ENCODE results near the gene APPBP2.
"Not testable (repeated sequence)": the region's sequence is repeated elsewhere in the genome, so short reads cannot be mapped to it uniquely, and the experiment has no call there.

The APPBP2 gene

DNA sequence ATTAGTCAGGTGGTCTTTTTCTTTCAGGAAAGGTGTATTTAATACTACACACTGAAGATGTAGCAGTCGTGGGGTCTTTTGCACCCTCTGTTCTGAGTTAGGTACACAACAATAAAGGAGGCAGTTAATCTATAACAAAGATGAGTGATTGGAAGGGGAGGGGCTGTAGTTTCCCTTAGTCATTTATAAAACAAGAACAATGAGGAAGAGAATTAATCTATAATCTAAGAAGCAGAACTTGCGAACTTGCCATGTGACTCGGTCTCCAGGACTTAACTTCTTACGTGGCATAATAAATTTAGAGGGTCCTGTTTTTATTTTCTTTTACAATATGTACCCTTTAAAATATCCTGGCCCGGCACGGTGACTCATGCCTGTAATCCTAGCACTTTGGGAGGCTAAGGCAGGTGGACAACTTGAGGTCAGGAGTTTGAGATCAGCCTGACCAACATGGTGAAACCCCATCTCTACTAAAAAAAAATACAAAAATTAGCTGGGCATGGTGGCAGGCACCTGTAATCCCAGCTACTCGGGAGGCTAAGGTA lies 8.6 kb upstream of the APPBP2 start:
- DNase-seq (ENCODE audit: low read depth): no peak

DNA sequence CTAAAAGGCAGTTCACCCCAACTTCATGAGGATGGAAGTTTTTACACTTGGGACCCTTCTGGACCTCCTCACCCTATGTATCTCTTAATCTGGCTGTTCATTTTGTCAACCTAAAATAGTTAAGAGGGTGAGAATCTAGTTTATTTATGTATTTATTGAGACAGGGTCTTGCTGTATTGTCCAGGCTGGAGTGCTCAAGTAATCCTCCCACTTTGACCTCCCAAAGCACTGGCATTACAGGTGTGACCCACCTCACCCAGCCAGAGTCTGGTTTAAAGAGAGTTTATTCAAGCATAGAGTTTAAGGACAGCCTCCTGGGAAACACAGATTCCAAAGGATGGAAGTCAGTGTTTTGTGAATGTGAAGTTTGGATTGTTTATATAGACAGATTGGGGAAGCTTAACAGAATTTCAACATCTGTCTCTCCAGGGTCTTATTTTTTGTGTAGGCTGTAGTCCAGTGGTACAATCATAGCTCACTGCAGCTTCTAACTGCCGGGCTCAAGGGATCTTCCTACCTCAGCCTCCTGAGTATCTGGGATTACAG lies 8.0 kb upstream of the APPBP2 start:
- DNase-seq (ENCODE audit: low read depth): no peak

DNA sequence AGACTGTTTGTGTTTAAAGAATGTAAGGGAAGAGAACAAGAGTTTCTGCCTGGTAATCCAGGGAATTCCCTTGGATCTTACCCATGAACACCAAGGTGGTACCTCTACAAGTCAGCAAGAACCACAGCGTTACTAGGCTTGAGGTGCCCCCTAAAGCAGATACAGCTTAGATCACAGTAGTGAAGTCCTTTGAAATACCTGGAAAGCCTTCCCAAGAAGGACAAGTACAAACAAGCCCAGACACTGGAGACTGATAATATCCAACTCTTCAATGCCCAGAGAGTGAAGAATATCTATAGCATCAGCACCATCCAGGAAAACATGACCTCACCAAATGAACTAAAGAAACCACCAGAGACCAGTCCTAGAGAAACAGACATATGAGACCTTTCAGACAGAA lies 3.8 kb upstream of the APPBP2 start:
- no peak for DNase-seq (ENCODE audit: low read depth)

DNA sequence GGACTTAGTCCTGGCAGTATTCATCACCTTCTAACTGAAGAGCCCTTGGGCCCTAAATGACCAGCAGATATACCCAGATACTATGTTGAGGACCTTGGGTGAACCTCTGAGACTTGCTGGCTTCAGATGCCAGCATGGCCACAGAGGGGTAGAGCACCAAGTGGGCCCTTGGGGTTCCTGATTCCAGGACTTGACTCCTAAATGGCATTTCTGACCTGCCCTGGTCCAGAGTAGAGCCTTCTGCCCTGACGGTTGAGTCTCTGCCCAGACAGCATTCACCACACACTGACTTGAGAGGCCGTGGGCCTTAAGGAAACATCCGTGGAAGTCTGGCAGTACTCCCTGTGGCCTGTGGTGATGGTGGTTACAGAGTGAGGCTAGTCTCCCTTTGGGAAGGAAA lies 2.8 kb upstream of the APPBP2 start:
- no peak for DNase-seq (ENCODE audit: low read depth)

DNA sequence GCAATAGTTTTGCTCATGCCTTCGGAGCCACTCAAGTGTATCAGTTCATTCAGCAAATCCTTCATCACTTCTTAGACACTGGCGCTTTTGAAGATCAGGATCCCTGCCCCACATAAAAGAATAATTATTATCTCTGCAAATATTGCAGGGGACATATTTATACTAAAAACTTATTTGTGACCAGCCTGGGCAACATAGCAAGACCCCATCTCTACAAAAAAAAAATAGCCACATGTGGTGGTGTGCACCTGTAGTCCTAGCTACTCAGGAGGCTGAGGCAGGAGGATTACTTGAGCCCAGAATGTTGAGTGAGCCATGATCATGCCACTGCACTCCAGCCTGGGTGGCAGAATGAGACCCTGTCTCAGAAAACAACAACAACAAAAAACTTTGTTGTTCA lies 1.7 kb upstream of the APPBP2 start:
- no peak for DNase-seq (ENCODE audit: low read depth)

DNA sequence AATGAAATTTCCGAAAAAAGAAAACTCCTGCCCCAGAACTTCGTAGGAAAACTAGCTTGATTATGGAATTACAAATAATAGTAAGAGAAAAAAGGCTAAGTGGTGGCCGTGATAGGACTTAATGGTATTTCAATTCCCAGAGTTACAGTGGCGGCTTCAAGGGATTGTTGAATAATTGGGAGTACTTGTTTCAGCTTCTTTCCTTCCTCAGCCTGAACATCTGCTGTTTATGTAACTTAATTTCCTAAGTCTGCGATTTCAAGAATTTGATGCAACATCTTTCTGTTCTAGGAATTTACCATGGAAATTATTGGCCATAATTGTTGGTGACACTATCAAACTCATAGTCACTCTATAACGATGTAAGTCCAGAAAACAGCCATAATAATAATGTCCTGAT lies 684 bp upstream of the APPBP2 start:
- DNase-seq (ENCODE audit: low read depth): no peak

DNA sequence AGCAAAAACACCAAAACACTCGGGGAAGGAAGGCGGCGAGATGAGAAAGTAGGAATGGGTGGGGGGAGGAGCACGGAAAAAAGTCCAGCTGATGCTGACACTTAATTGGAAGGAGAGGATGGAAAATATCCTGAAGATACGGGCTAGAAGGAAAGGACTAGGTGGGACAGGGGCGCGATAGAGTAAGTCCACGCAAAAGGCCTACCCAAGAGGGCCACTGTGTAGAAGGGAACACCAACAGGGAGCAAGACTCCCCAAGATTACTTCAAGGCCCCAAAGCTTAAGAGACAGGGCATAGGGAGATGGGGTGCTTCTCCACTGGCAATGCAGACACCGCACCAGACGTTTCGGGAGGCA lies 736 bp downstream of the APPBP2 start:
- no peak for DNase-seq (ENCODE audit: low read depth)

DNA sequence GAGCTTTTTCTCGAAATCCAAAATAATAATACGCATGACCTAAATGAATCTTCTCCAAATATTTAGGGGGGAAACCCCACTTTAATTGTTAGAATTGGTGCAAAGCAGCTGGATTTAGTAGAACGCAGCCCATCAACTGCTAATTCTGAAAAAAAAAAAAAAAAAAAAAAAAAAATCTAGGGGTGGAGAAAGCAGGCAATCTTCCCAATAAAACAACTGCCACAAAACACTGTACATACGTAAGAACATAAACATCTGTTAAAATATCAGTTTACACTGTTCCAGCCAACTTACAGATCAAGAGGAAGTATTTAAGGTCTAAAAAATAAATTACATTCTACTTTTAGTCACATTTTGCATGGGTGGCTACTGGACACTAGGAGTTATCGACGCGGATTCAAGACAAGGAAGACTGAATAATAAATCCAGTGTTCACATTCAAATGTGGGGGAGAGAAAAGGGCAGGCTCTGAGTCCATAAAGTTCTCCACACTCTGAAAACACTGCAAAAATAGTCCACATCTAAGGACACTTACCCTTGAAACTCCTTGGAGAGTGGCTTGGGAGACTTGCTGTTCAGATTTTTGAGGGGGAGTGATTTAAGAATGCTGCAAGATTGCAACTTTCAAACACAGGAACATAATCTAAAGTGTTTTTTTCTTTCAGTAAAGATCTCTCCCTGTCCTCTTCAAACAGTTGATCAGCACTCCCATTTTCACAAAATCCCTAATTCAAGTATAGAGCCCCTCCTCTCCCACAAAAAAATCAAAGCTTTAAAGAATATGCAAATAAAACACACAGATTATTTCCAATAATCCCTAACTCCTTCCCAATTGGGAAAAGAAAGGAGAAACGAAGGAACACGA lies 1.3 kb downstream of the APPBP2 start:
- DNase-seq (ENCODE audit: low read depth): no peak

DNA sequence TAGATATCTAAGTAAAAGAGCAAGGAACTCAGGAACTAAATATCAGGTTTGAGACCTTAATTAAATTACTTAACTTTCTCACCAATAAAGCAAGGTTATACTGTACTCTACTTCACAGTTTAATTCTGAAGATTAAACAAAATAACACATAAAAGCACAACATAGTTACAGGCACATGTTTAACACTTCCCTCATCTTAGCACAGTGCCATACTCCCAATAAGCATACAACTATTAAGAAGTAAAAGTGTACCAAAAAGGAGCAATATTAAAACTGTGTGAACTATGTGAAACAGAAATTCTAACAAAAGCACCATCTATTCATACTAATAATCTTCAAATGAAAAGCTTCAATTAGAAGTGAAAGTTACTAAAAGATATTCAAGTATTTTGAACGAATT lies 2.2 kb downstream of the APPBP2 start:
- DNase-seq (ENCODE audit: low read depth): no peak

DNA sequence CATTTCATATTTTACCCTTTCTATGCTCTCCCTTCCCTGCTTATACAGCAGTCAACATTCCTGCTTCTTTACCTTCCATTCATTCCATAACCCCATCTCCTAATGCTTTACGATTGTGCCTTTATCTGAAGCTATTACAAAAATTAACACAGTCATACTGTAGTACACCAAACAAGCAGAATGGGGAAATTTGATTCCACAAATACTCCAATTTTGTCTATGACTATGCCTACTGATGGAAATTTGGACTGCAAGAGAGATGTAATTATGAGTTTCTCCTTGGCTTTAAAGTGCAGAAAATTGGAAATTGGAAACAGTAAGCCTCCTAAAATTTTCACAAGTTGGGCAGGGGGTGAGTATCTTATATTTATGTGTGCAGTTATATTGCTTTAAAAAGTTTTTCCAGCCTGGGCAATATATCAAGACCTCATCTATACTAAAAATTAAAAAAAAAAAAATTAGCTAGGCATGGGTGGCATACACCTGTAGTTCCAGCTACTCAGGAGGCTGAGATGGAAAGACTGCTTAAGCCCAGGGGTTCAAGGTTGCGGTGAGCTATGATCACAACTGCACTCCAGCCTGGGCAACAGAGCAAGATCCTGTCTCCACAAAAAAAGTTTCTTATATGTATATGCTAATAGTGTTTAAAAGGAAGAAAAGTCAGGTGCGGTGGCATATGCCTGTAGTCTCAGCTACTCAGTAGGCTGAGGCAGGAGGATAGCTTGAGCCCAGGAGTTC lies 3.0 kb downstream of the APPBP2 start:
- DNase-seq (ENCODE audit: low read depth): no peak

DNA sequence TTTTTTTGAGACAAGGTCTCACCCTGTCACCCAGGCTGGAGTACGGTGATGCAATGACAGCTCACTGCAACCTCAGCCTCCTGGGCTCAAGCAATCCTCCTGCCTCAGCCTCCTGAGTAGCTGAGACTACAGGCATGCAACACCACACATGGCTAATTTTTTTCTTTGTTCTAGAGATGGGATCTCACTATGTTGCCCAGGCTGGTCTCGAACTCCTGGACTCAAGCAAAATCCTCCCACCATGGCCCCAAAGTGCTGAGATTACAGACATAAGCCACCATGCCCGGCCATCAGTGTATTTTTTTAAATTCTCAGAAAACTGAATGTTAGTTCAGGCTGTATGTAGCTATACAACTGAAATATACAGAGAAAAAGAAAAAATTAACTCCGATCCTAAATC lies 6.2 kb downstream of the APPBP2 start:
- no peak for DNase-seq (ENCODE audit: low read depth)

DNA sequence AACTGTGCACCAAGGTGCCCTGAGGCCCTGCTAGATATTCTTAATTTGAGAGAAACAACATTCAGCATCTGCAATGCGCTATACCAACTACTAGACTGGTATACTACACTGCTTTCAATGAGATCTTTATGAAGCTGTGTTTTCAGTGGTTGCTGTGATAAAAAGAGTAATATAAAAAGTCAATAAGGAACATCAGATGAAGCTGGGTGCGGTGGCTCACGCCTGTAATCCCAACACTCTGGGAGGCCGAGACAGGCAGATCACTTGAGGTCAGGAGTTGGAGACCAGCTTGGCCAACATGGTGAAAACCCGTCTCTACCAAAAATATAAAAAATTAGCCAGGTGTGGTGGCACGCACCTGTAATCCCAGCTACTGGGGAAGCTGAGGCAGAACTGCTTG lies 10.4 kb downstream of the APPBP2 start:
- not testable (repeated sequence) for DNase-seq (ENCODE audit: low read depth)

DNA sequence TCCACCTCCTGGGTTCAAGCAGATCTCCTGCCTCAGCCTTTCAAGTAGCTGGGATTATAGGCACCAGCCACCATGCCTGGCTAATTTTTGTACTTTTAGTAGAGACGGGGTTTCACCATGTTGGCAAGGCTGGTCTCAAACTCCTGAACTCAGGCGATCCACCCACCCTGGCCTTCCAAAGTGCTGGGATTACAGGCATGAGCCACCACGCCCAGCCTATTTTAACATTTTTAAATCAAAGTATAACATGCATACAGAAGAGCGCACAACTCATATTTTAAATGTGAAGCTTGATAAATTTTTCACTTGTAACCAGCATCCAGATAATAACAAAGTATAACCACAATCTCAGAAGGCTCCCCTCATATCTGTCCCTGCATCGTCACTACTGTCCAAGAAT lies 10.8 kb downstream of the APPBP2 start:
- not testable (repeated sequence) for DNase-seq (ENCODE audit: low read depth)

DNA sequence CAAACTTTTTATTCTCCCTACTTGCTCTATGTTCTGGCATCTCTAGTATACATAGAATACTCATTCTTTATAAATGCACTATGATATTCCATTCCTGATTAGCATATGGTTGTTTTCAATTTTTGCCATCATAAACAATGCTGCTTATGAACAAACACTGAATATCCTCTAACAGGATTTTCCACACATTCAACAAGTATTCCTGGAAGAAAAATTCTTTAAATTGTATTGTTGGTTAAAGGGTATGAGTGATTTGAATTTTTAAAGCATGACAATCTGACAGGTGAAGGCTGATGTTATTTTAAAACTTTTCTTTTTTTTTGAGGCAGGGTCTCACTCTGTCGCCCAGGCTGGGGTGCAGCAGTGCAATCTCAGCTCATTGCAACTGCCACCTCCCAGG lies 11.5 kb downstream of the APPBP2 start:
- no peak for DNase-seq (ENCODE audit: low read depth)

DNA sequence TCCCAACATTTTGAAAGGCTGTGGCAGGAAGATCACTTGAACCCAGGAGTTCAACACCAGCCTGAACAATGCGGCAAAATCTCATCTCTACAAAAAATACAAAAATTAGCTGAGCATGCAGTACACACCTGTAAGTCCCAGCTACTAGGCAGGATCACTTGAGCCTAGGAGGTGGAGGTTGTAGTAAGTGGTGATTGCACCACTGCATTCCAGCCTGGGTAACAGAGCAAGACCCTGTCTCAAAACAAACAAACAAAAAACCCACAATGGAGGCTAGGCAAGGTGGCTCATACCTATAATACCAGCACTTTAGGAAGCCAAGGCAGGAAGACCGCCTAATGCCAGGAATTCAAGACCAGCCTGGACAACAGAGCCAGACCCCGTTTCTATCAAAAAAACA lies 12.0 kb downstream of the APPBP2 start:
- DNase-seq (ENCODE audit: low read depth): no peak

DNA sequence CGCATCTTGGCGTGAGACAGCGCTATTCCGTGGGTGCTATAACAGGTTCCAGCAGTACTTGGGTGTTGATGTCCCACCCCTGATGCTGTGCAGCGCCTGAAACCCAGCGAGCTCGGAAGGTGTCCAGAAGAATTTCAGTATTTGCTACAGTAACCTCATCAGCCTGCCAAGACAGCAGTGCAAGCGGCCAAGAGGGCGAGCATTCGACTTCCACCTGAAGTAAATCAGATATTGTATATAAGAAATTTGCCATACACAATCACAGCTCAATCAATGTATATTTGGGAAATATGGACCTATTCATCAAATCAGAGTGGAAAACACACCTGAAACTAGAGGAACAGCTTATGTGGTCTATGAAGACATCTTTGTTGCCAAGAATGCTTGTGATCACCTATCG lies 13.0 kb downstream of the APPBP2 start:
- DNase-seq (ENCODE audit: low read depth): no peak

DNA sequence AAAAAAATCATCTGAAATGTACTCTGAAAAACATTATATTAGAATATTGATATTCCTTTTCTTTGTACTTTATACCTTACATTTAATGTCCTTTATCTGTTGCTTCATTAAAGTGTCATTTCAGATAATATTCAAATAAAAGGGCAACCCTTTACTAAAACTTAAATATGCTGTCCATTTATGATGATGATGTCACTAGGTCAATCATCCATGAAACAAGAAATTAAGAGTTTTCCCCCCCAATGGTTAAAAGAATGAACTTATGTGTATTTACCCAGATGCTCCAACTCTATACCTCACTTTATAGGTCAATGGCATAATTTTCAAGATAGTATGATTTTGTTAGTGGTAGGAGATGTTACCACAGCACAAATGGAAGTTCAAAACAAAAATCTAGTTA lies 15.3 kb downstream of the APPBP2 start:
- no peak for DNase-seq (ENCODE audit: low read depth)

DNA sequence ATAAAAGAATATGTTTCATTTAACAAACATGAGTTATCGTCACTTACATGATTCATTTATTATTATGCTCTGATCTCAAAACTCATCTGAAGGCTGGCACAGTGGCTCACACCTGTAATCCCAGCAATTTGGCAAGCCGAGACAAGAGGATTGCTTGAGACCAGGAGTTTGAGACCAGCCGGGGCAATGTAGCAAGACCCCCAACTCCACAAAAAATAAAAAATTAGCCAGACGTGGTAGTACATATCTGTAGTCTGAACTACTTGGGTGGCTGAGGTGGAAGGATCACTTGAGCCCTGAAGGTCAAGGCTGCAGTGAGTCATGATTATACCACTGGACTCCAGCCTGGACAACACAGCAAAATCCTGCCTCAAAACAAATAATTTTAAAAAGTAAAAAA lies 16.0 kb downstream of the APPBP2 start:
- DNase-seq (ENCODE audit: low read depth): no peak

DNA sequence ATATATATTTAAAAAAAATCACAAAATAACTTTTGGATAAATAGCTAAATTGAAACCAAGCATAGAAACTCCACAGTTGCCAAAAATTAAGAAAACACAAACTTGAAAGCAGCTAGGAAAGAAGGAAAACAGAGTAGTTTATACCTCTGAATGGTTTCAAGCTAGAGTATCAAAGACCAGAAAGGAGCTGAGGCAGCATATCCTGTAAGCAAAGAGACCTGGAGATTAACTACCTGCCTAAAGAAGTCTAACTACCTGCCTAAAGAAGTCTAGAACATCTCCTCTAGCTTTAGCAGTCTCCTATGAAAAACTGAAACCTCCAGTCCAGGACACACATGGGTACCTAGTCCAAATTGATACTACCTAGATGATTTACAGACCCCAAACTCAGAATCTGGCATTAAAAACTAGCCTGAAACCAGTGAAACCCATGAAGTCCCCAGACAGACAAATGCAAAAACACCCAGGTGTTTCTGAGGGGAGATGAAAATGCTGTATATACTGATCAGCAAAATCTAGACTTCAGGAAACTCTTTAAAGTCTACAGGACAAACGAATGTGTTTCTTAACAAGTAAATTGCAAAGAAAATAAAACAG lies 17.6 kb downstream of the APPBP2 start:
- DNase-seq (ENCODE audit: low read depth): no peak

DNA sequence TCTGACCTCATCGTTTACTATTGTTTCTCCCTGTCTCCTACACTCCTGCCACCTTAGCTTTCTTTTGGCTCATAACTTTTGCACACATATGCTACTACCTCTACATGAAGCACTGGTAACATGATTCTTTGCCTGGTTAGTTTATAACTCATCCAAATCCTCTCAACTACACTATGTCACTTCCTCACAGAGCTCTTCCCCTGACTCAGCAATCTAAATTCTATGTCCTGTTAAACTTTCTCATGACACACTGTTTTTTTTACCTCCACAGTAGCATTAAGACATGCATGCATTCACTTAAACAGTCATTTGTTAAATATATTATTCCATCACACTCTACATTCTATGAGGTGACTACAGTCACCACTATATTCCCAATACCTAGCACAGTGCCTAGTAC lies 19.7 kb downstream of the APPBP2 start:
- no peak for DNase-seq (ENCODE audit: low read depth)

DNA sequence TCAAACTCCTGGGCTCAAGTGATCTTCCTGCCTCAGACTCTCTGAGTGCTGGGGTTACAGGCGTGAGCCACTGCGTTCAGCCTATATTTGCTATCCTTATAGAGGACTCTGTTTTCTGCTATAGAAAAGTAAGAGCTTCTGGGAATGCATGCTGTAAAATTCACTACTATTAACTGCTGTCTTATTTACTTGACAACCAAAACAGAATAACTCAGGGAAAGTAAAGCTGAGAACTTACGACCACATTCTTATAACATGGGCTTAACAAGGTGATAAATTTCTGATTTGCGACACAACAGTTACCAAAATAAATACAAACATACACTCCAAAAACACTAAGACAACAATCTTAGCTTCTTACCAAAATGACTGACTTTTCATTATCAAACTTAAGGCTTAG lies 23.9 kb downstream of the APPBP2 start:
- no peak for DNase-seq (ENCODE audit: low read depth)

DNA sequence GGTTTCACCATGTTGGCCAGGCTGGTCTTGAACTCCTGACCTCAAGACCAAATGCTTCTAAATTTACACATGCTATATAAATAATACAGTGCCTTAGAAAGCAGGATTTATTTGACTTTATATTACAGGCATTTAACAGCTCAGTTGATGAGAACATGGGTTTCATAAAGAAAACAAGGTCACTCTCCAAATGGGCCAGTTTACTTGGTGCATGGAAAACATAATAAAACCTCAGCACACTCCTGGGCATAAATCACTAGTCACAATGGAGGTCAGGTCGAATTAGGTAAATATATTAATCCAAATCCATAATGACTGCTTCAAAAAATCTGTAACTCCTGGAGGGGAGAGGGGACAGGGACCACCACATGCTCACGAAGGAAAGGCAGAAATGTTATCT lies 24.5 kb downstream of the APPBP2 start:
- no peak for DNase-seq (ENCODE audit: low read depth)

DNA sequence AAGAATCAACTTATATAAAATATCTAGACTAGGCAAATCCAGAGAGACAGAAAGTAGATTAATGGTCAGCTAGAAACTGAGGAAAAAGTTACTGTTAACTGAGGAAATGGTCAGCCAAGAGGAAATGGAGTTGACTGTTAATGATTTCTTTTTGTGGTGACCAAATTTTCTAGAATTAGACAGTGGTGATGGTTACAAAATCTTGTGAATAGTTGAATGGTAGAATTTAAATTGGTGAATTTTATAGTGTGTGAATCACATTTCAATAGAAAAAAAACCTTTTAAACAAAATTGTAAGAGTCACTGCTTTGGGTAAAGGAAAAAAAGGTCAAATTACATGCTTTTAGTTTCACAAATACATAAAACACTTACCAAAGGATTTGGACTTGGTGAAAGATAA lies 30.0 kb downstream of the APPBP2 start:
- no peak for DNase-seq (ENCODE audit: low read depth)
